Right renal cortex interstitium (tissue), 3 donors: ENCODE data around the gene PGAP6. TPM values are rescaled to one million over a fixed set of nuclear protein-coding genes. Genes with fewer than 3 reads are reported as not detected.
"Not testable (repeated sequence)": the region's sequence is repeated elsewhere in the genome, so short reads cannot be mapped to it uniquely, and the experiment has no call there.

ENCODE experiments used
- DNase-seq, 3 donors: peaks; one replicate each; pipeline ENCODE4 v3.0.0-alpha.2; 2013; ENCODE audit warnings: low read depth in 3 of 3, low spot score in 2 of 3
- polyA plus RNA-seq, 3 donors: library from polyadenylated mRNA; unstranded; fragments of 120-200 nt; gene quantifications; one replicate each; pipeline ENCODE4 v1.2.1, GENCODE V29; 2013; ENCODE audit not compliant: insufficient read length in 3 of 3

Gene PGAP6
- polyA plus RNA-seq, 3 donors, result 53.9 to 75.4 (median 66.1) TPM

- DNase-seq, result no peak
These were observed 1.6 kb downstream of the PGAP6 start for GRCh38 chr16:379961-380761.

GRCh38 chr16:379183-379960 is 2.4 kb downstream of the PGAP6 start:
- DNase-seq, result no peak

- no peak for DNase-seq
These were observed 3.0 kb downstream of the PGAP6 start for GRCh38 chr16:378821-379182.

GRCh38 chr16:378113-378820 is 3.5 kb downstream of the PGAP6 start:
- not testable (repeated sequence) for DNase-seq

GRCh38 chr16:377419-377951 is 4.3 kb downstream of the PGAP6 start:
- no peak for DNase-seq

GRCh38 chr16:376817-377418 is 4.9 kb downstream of the PGAP6 start:
- DNase-seq, result no peak

GRCh38 chr16:375927-376816 is 5.6 kb downstream of the PGAP6 start:
- no peak for DNase-seq

GRCh38 chr16:375212-375611 is 6.6 kb downstream of the PGAP6 start:
- DNase-seq, result no peak

GRCh38 chr16:374616-374926 is 7.2 kb downstream of the PGAP6 start:
- DNase-seq, result no peak

- DNase-seq, result no peak
These were observed 7.7 kb downstream of the PGAP6 start for GRCh38 chr16:373848-374615.

- no peak for DNase-seq
These were observed 8.7 kb downstream of the PGAP6 start for GRCh38 chr16:373020-373598.

- DNase-seq, result no peak
These were observed 9.3 kb downstream of the PGAP6 start for GRCh38 chr16:372302-372983.

- no peak for DNase-seq
These were observed 10.1 kb downstream of the PGAP6 start for GRCh38 chr16:371515-372301.

GRCh38 chr16:370979-371514 is 10.7 kb downstream of the PGAP6 start:
- DNase-seq, result no peak

- peak; percentile 80 to 87 (median 84) for DNase-seq
These were observed 11.3 kb downstream of the PGAP6 start, which contains the start of gene MRPL28 for GRCh38 chr16:370443-370842. Gene MRPL28, minus strand, starts transcription at chr16:370538. Its CDS starts 320 bp downstream, at chr16:370218.

GRCh38 chr16:369866-370436 is 11.8 kb downstream of the PGAP6 start:
- no peak for DNase-seq
